CD4-positive, alpha-beta T cell treated with Interleukin-15 for 4 hours (primary cell): ENCODE measurements around the gene ERCC2.
"Not testable (repeated sequence)": the region's sequence is repeated elsewhere in the genome, so short reads cannot be mapped to it uniquely, and the experiment has no call there.

Experiments
- DNase-seq: peaks from one replicate; pipeline ENCODE4 v3.0.0-alpha.2; 2020; ENCODE audit warnings: low spot score

Gene ERCC2

DNA sequence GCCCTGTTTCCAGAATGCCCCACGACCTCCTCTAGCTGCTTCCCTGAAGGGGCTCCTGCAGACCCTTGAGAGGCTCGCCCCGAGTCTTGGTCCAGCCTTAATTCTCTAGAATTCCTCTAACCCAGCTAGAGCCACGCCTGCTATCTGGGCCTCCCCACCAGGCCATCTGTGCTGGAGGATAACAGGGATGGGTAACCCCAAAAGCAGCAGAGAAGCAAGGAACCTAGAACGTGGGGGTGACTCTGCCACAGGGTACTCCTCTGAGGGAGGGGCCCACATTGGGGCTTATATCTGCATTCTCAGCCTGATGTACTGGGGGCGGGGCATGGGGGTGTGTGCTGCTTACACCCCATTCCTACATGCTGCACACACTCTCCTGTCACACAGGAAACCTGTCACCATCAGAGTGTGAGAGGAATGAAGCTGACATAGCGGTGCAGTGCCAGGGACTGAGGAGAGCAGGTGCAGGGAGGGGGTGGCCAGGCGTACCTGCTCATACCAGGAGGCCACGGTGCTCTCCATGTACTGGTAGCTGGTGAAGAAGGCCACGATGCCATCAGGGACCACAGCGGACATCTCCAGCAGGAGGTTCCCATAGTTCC is 16.0 kb downstream of the ERCC2 start:
- DNase-seq = no peak

DNA sequence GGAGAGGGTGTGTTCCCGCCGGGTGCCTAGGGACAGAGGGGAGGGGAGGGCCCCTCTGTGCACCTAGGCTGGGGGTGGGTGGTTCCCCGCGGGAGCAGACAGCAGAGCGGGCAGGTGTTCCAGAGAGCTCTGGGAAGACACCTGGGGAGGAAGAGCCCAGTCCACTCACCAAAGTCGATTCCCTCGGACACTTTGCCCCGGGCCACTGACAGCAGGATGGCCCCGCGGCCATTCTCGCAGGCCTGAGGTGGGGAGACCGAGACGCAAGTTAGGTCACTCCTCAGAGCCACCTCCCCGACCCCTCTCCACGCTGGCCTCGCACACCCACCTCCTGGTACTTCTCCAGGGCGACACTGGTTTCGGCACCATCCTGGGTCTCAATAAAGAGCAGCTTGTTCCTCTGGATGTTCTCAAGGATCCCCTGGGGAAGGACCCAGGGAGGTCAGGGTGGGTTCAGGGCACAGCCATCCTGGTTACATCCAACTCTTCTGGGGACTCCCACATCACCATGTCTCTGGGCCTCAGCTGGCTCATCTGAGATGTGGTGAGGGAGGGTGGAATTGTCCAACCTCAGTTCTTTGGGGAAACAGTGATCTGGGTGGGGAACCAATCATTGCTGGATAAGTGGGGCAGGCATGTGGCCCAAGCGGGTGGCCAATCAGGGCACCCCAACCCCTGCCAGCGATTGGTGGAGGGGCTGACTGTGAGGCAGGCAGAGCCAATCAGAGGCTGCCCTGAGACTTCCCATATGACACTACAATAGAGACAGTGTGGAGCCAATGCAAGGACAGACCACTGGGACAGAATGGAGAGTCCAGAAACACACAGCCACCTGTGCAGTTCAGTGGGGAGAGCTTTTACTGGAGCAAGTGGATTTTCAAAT is 17.2 kb downstream of the ERCC2 start:
- DNase-seq = no peak

DNA sequence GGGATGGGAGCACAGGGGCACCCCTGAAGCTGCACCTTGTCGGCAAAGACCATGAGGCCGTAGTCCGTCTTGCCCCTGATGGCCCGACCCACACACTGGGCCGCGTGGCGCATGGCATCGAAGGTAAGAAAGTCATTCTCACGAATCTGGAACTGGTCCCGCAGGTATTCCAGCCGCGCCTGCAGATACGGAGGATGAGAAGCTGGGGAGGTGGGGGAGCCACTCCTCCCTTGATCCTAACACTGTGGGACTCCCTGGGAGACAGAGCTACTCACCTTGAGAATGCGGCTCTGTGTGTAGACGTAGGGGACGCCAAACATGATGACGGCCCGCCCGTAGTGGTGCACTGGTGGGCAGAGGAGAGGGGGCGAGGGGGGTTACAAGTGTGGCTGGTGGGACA is 17.9 kb downstream of the ERCC2 start:
- no peak for DNase-seq

DNA sequence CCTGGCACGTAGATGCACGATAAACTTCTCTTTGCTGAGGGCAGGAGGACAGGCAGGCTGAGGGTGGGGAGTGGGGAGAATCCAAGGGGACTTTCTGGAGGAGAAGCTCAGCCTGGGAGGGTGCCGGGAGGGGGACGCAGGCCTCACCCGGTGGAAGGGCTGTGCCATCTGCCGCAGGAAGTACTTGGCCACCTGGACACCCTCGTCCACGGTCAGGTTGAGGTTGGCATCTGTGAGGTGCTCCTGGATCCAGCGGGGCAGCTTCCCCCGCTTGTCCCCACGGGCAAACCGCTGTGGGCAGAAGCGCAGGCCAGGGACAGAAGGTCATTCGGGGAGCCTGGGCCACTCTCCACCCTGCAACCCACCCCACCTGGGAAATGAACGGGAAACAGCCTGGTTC is 18.3 kb downstream of the ERCC2 start:
- no peak for DNase-seq

DNA sequence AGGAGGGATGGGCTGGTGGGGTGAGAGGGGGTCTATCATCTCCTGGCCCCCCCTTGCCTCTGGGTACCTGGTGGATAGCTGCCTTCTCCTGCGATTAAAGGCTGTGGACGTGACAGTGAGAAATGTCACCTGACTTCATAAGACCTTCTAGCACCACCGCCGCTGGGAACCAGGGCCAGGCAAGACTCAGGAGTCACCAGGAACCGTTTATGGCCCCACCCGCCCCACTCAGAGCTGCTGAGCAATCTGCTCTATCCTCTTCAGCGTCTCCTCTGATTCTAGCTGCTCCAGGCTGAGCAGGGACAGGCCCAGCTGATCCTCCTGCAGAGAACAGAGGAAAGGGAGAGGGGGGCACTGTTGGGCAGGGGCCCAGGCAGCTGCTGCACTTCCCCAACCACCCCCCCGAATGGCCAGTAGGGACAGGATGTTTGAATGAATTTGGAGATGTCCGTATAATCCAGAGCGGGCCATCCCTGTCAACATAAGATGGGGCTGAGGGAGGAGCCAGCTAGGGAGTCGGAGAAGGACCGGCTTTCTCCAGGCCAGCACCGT is 18.9 kb downstream of the ERCC2 start:
- DNase-seq = no peak

DNA sequence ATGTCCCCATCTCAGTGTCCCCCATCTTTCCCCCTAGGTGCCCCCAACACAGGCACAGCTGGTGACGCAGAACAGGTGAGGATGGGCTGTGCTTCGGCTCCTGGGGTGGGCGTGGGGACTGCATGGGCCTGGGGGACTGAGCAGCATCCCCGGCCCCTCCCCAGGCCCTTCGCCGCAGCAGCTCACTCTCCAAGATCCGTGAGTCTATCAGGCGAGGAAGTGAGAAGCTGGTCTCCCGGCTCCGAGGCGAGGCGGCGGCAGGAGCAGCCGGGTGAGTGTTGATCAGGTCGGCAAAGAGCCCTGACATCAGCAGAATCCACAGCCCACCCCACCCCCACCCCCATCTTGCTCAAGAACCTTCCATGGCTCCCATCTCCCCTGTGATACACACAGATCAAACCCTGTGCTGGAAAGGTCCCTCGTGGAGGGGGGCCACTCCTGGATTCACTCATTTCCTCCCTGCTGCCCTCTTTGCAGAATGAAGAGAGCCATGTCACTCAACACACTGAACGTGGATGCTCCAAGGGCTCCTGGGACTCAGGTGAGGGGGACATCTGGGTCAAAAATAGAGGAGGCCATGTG is 19.8 kb downstream of the ERCC2 start:
- DNase-seq = no peak

DNA sequence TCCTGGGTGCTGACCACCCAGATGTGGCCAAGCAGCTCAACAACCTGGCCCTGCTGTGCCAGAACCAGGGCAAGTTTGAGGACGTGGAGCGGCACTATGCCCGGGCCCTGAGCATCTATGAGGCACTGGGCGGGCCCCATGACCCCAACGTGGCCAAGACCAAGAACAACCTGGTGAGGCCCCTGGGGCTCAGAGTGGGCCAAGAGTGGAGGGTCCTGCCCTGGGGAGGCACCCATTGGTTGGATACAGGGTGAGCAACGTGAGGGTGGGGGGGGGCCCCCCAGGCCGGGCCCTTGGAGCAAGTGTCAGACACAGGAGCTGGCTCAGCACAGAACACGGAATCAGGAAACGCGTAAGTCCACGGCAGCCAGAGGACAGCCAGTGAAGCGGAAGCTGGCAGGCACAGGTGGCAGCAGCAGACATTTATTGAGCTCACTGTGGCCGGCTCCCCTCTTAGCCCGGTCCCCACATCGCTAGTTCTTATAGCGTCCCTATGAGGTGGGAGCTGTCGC is 20.9 kb downstream of the ERCC2 start:
- DNase-seq = no peak

DNA sequence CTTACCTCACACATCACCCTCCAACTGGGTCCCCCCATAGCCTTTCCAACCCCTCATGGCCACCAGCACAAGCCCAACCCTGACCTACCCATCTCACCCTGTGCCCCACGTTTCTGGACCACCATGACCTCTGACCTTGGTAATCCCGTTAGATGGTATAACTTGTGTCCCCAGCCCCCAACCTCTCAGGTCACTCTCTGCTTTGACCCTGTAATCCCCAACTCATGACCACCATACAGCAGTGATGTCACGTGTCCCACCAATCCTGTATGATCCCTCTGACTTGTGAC is 21.3 kb downstream of the ERCC2 start:
- no peak for DNase-seq

DNA sequence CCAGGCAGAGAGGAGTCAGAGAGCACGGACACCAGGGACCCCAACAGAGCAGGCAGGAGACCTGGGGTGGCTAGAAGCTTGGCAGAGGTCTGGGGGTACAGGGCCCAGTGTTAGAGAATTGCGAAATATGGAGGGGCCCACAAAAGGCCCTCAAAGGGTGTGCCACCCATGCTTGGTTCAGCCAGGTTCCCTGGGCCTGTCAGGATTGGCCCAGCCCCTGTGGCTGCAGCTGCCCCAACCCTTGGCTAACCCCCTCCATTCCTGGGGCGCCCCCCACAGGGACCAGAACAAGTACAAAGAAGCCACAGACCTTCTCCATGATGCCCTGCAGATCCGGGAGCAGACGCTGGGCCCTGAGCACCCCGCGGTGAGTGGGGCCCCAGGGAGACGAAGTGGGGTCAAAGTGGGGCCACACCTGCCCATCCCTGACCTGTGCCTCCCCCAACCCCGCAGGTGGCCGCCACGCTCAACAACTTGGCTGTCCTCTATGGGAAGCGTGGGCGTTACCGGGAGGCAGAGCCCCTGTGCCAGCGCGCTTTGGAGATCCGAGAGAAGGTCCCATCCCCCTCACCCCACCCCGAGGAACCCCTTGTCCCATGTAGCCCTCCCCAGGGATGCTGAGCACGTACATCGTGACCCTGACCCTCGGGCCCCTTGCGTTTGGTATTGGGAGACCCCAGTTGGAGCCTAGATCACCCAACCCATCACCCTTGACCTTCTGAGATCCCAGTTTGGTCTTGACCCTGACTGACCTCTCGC is 21.8 kb downstream of the ERCC2 start:
- DNase-seq = no peak

DNA sequence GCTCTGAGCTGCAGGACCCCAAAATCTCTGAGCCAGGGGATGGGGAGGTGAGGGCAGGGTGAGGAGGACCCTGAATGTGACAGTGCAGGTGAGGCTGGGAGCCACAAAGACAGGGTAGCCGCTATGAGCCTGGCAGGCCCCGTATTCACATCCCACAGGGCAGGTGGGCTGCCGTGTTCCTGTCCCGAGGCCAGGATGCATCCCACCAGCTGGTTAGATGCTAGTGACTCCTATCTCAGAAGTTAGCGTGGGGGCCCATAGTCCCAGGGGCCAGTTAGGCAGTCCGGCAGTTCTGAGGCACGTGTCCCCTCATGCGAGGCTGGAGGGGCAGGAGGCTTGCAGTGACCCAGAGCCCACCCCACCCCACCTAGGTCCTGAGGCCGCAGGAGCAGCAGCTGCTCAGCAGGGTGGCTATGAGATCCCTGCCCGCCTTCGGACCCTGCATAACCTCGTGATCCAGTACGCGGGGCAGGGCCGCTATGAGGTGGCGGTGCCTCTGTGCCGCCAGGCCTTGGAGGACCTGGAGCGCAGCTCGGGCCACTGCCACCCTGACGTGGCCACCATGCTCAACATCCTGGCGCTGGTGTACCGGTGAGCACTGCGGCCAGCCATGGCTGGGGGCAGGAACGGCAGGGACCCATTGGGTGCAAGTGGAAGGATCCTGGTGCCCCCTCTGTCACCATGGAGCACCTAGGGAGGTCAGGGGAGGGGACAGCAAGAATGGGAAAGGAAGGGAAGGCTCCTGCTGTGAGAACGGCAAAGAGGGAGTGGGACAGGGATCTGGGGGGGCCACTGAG is 22.6 kb downstream of the ERCC2 start:
- DNase-seq = no peak

DNA sequence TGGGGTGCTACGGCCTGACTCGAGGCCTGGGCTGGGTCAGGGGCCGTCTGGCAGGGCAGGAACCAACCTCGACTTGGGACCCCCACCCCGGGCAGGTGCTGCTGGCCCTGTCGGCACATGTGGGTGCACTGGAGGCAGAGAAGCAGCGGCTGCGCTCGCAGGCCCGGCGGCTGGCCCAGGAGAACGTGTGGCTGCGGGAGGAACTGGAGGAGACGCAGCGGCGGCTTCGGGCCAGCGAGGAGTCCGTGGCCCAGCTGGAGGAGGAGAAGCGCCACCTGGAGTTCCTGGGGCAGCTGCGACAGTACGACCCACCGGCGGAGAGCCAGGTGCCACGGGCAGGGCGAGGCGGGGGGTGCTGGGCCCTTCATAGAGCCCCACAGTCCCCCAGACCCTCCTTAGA is 23.9 kb downstream of the ERCC2 start:
- no peak for DNase-seq

DNA sequence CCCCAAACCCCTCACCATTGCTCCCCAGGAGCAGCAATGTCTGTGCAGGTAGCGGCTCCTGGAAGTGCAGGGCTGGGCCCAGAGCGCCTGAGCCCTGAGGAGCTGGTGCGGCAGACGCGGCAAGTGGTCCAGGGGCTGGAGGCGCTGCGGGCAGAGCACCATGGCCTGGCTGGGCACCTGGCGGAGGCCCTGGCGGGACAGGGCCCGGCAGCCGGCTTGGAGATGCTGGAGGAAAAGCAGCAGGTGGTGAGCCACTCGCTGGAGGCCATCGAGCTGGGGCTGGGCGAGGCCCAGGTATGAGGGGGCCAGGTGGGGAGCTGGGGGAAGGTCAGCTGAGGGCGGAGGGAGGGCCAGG is 24.9 kb downstream of the ERCC2 start:
- DNase-seq = no peak

DNA sequence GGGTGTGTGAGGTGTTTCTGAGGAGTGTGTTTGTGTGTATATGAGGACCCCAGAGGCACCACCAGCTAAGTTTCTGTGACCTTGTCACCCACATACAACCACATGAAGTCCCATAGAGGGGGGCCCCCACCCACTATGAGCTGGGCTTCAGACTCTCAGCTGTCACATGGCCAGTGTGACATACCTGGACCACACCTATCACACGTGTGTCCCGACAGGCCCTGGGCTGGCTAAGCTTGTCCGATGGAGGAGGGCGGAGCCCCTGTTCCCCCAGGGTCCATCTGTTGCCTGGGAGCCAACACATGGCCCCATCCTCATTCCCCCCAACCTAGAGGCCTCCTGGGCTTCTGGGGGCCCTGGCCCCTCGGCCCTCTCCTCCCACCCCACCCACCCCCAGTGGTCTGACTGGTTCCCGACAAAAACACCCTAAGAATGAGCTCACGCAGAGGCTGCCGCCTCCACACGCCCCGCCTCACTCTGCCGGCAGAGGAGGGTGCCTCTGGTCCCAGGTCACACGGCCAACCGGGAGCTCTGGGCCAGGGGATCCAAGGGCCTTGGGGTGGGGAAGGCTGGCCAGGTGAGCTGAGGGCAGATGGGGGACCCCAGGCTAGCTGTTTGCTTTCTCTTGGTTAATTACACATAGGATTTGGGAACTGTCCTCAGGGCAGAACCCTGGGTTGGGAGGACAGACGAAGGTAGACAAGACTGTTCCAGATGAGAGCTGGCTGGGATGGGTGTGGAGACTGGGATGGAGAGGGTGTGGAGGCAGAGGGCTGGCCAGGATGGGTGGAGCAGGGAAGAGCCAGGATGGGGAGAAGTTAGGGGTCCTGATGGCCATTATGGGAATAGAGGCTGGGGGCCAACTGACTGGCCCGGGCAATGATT is 25.5 kb downstream of the ERCC2 start:
- no peak for DNase-seq

DNA sequence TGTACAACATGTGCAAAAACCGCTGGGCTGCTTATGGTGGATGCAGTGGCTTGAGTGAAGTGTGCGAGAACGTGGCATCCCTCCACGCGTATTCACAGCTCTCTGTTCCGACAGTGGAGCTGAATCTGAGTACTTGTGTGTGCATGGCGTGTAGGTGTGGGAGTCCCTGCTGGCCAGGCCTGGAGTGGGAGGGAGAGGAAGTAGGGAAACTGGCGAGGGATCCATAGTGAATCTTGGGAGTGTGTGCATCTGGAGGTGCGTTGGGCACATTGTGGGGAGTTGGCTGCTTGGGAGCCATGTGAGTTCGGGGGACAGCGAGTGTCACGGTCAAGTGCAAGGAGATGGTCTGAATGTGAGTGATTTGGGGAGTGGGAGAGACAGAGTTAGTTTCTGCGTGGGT is 27.5 kb downstream of the ERCC2 start:
- DNase-seq = no peak

DNA sequence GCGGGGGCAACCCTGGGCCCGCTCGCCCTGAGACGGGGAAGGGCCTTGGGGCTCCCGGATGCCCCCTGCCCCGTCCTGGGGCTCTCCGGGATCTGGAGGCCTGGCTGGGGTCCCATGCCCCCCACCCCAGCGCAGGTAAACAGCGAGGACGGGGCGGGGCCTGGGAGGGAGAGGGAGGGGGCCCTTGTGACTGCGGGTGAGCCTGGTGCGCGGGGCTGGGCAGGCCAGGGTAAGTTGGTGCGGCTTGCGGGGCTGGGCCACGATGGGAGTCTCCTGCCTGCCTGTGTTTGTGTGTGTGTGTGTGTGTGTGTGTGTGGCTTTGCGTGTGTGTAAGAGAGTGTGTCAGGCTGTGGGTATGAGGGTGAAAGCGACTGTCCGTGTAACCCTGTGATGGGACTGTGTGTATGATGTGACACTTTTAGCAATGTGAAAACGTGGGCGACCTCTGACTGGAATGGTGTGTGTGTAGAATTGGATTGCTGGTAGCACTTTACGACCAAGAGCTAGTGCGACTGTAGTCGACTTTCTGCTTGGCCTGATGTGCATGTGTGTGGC is 29.4 kb downstream of the ERCC2 start:
- no peak for DNase-seq

DNA sequence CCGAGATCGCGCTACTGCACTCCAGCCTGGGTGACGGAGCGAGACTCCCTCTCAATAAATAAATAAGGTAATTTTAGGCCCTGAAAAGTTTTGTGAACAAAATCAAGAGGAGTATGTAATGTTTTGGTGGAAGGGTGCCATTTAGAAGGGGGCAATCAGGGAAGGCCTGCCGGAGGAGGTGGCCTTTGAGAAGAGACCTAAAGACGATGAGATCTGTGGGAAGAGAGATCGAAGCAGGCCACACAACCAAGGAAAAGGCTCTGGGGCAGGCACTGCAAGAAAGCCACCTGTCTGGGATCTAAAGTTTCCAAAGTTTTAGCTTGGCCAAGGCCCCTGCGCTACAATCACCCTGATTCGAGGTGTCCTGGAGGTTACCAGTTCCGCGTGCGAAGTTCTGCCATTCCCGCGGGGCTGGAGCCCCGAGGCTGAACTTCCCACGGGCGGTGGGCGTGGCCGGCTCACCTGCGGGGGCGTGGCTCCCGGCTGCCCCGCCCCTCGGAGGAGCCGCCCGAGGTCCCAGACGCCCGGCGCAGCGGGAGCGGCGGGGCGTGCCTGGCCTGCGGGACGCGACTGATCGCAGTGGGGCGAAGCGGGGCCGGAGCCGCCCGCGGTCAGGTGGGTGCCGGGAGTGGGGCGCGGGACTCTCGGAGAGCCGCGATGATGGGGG is 30.0 kb downstream of the ERCC2 start, which contains the start of gene KLC3:
Gene KLC3, plus strand, starts transcription at position 519 of the 667 bp plus-strand sequence. CDS start 4,792 bp downstream, outside the sequence.
- peak; percentile 10 for DNase-seq

DNA sequence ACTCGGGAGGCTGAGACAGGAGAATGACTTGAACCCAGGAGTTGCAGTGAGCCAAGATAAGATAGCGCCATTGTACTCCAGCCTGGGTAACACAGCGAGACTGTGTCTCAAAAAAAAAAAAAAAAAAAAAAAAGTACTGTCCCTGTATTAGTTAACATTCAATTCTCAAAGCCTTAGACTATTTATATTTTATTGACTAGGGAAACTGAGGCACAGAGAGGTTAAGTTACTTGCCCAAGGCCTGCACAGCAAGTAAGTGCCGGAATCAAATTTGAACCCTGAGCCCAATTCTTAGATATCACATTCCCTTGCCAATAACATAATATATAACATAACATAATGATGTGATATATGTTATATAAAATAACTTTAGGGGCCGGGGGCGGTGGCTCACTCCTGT is 30.7 kb downstream of the ERCC2 start:
- no peak for DNase-seq

DNA sequence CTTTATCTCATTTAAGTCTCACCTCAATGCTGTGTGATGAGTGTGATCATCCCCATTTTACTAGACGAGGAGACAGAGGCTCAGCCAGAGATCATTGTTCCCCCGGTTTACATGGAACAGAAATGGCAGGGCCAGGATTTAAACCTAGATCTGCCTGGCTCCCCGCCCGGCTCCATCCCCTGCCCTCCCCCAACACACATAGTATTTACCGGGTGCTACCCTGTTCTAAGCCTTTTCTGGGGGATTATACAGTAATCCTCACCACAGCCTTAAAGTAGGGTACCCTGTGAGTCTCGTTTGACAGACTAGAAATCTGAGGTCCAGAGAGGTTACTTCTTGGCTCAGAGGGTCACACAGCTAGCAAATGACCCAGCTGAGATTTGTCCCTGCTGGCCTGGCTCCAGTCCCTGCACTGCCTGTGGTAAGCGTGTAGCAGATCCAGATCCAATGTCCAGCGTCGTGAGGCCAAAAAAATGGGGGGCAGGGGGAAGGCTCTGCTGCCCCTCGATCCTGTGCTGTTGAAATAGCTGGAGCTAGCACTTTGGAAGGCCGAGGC is 33.6 kb downstream of the ERCC2 start:
- no peak for DNase-seq

DNA sequence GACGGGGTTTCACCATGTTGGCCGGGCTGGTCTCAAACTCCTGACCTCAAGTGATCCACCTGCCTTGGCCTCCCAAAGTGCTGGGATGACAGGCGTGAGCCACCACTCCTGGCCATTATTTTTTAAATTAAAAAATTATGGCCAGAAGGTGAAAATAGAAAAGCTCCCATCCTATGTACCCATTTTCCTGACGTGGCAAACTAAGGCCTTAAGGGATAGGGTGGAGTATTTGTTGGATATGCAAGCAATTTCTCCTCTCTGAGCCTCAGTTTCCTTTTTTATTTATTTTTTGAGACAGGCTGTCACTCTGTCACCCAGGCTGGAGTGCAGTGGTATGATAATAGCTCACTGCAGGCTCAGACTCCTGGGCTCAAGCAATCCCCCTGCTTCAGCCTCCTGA is 35.5 kb downstream of the ERCC2 start:
- not testable (repeated sequence) for DNase-seq
